ENCODE data around the gene KIZ.
"Not testable (repeated sequence)": the region's sequence is repeated elsewhere in the genome, so short reads cannot be mapped to it uniquely, and the experiment has no call there.

KIZ gene

GRCh38 chr20:21162631-21163030, 36.7 kb downstream of the KIZ start:
- Histone ChIP-seq H3K9ac (ENCODE audit: low read depth, low read length) (no peak overlapping the region), H3K36me3 (ENCODE audit: insufficient read depth, low read length) (0 out of 2 replicates have a peak, but pooled peaks cover 4% of the 10 kb centered on the region), H3K4me1 (ENCODE audit: insufficient read depth, low read length) (peaks cover 7% of the 10 kb centered on the region; the same call in 1 of the 2 replicates), H3K9me3 (ENCODE audit: control insufficient read depth, insufficient read depth, low read length) (no peaks in the 10 kb centered on the region)

GRCh38 chr20:21166801-21167200, 40.9 kb downstream of the KIZ start:
- Histone ChIP-seq H3K9me3 (ENCODE audit: control insufficient read depth, insufficient read depth, low read length) (no peaks in the 10 kb centered on the region), H3K9ac (ENCODE audit: low read depth, low read length) (no peak overlapping the region), H3K4me1 (ENCODE audit: insufficient read depth, low read length) (peaks cover 7% of the 10 kb centered on the region; the same call in 1 of the 2 replicates), H3K36me3 (ENCODE audit: insufficient read depth, low read length) (0 out of 2 replicates have a peak, but pooled peaks cover 4% of the 10 kb centered on the region)

- H3K4me1 ChIP-seq (ENCODE audit: insufficient read depth, low read length): peaks cover 6% of the 10 kb centered on the region; the same call in 1 of the 2 replicates
- H3K9me3 ChIP-seq (ENCODE audit: control insufficient read depth, insufficient read depth, low read length): no peaks in the 10 kb centered on the region
- no peak overlapping the region for H3K9ac ChIP-seq (ENCODE audit: low read depth, low read length)
- 0 out of 2 replicates have a peak, but pooled peaks cover 4% of the 10 kb centered on the region for H3K36me3 ChIP-seq (ENCODE audit: insufficient read depth, low read length)
Observed at GRCh38 chr20:21167261-21167660, 41.4 kb downstream of the KIZ start.

GRCh38 chr20:21168061-21168460, 42.2 kb downstream of the KIZ start:
- not testable (repeated sequence) for H3K4me1 ChIP-seq (ENCODE audit: insufficient read depth, low read length); H3K36me3 ChIP-seq (ENCODE audit: insufficient read depth, low read length); H3K9me3 ChIP-seq (ENCODE audit: control insufficient read depth, insufficient read depth, low read length); H3K9ac ChIP-seq (ENCODE audit: low read depth, low read length)

GRCh38 chr20:21172626-21173025, 46.7 kb downstream of the KIZ start:
- H3K9ac ChIP-seq (ENCODE audit: low read depth, low read length): no peak overlapping the region
- 0 out of 2 replicates have a peak, but pooled peaks cover 6% of the 10 kb centered on the region for H3K9me3 ChIP-seq (ENCODE audit: control insufficient read depth, insufficient read depth, low read length)

GRCh38 chr20:21173485-21173884, 47.6 kb downstream of the KIZ start:
- H3K9me3 ChIP-seq (ENCODE audit: control insufficient read depth, insufficient read depth, low read length): 0 out of 2 replicates have a peak, but pooled peaks cover 6% of the 10 kb centered on the region
- no peaks in the 10 kb centered on the region for H3K36me3 ChIP-seq (ENCODE audit: insufficient read depth, low read length)
- H3K9ac ChIP-seq (ENCODE audit: low read depth, low read length): no peak overlapping the region
- peaks cover 10% of the 10 kb centered on the region; the same call in 1 of the 2 replicates for H3K4me1 ChIP-seq (ENCODE audit: insufficient read depth, low read length)

More at GRCh38 chr20:21172626-21173025, 46.7 kb downstream of the KIZ start:
- no peaks in the 10 kb centered on the region for H3K36me3 ChIP-seq (ENCODE audit: insufficient read depth, low read length)
- H3K4me1 ChIP-seq (ENCODE audit: insufficient read depth, low read length): peaks cover 10% of the 10 kb centered on the region; the same call in 1 of the 2 replicates

GRCh38 chr20:21174516-21175239, 48.8 kb downstream of the KIZ start:
- H3K9ac ChIP-seq (ENCODE audit: low read depth, low read length): no peak overlapping the region
- 0 out of 2 replicates have a peak, but pooled peaks cover 6% of the 10 kb centered on the region for H3K9me3 ChIP-seq (ENCODE audit: control insufficient read depth, insufficient read depth, low read length)
- peaks cover 10% of the 10 kb centered on the region; the same call in 1 of the 2 replicates for H3K4me1 ChIP-seq (ENCODE audit: insufficient read depth, low read length)
- H3K36me3 ChIP-seq (ENCODE audit: insufficient read depth, low read length): no peaks in the 10 kb centered on the region

- H3K4me1 ChIP-seq (ENCODE audit: insufficient read depth, low read length): peaks cover 12% of the 10 kb centered on the region
- no peaks in the 10 kb centered on the region for H3K36me3 ChIP-seq (ENCODE audit: insufficient read depth, low read length)
- H3K9me3 ChIP-seq (ENCODE audit: control insufficient read depth, insufficient read depth, low read length): 0 out of 2 replicates have a peak, but pooled peaks cover 6% of the 10 kb centered on the region
- H3K9ac ChIP-seq (ENCODE audit: low read depth, low read length): no peak overlapping the region
Observed at GRCh38 chr20:21175433-21175832, 49.6 kb downstream of the KIZ start.

- Histone ChIP-seq H3K4me1 (ENCODE audit: insufficient read depth, low read length) (peaks cover 22% of the 10 kb centered on the region), H3K9me3 (ENCODE audit: control insufficient read depth, insufficient read depth, low read length) (0 out of 2 replicates have a peak, but pooled peaks cover 6% of the 10 kb centered on the region), H3K36me3 (ENCODE audit: insufficient read depth, low read length) (no peaks in the 10 kb centered on the region), H3K9ac (ENCODE audit: low read depth, low read length) (no peak overlapping the region)
Observed at GRCh38 chr20:21177767-21178166, 51.9 kb downstream of the KIZ start.

- Histone ChIP-seq H3K4me1 (ENCODE audit: insufficient read depth, low read length) (peaks cover 19% of the 10 kb centered on the region), H3K36me3 (ENCODE audit: insufficient read depth, low read length) (no peaks in the 10 kb centered on the region), H3K9me3 (ENCODE audit: control insufficient read depth, insufficient read depth, low read length) (0 out of 2 replicates have a peak, but pooled peaks cover 6% of the 10 kb centered on the region), H3K9ac (ENCODE audit: low read depth, low read length) (no peak overlapping the region)
Observed at GRCh38 chr20:21179757-21180156, 53.9 kb downstream of the KIZ start.

GRCh38 chr20:21180248-21180647, 54.4 kb downstream of the KIZ start:
- H3K9me3 ChIP-seq (ENCODE audit: control insufficient read depth, insufficient read depth, low read length): 0 out of 2 replicates have a peak, but pooled peaks cover 6% of the 10 kb centered on the region

GRCh38 chr20:21181028-21181427, 55.1 kb downstream of the KIZ start:
- H3K4me1 ChIP-seq (ENCODE audit: insufficient read depth, low read length): peaks cover 12% of the 10 kb centered on the region

More at GRCh38 chr20:21180248-21180647, 54.4 kb downstream of the KIZ start:
- no peak overlapping the region for H3K9ac ChIP-seq (ENCODE audit: low read depth, low read length)
- peaks cover 14% of the 10 kb centered on the region for H3K4me1 ChIP-seq (ENCODE audit: insufficient read depth, low read length)
- no peaks in the 10 kb centered on the region for H3K36me3 ChIP-seq (ENCODE audit: insufficient read depth, low read length)

GRCh38 chr20:21182832-21183563, 57.1 kb downstream of the KIZ start:
- Histone ChIP-seq H3K4me1 (ENCODE audit: insufficient read depth, low read length) (peaks cover 12% of the 10 kb centered on the region), H3K36me3 (ENCODE audit: insufficient read depth, low read length) (no peaks in the 10 kb centered on the region), H3K9me3 (ENCODE audit: control insufficient read depth, insufficient read depth, low read length) (no peaks in the 10 kb centered on the region), H3K9ac (ENCODE audit: low read depth, low read length) (no peak overlapping the region)

More at GRCh38 chr20:21181028-21181427, 55.1 kb downstream of the KIZ start:
- Histone ChIP-seq H3K9ac (ENCODE audit: low read depth, low read length) (no peak overlapping the region), H3K9me3 (ENCODE audit: control insufficient read depth, insufficient read depth, low read length) (0 out of 2 replicates have a peak, but pooled peaks cover 6% of the 10 kb centered on the region), H3K36me3 (ENCODE audit: insufficient read depth, low read length) (no peaks in the 10 kb centered on the region)

- H3K36me3 ChIP-seq (ENCODE audit: insufficient read depth, low read length): no peaks in the 10 kb centered on the region
- no peak overlapping the region for H3K9ac ChIP-seq (ENCODE audit: low read depth, low read length)
- H3K4me1 ChIP-seq (ENCODE audit: insufficient read depth, low read length): peaks cover 12% of the 10 kb centered on the region
- no peaks in the 10 kb centered on the region for H3K9me3 ChIP-seq (ENCODE audit: control insufficient read depth, insufficient read depth, low read length)
Observed at GRCh38 chr20:21183722-21184121, 57.8 kb downstream of the KIZ start.
